Measurements from ENCODE around the gene EVA1A.

- TF ChIP-seq, protein P1, sequence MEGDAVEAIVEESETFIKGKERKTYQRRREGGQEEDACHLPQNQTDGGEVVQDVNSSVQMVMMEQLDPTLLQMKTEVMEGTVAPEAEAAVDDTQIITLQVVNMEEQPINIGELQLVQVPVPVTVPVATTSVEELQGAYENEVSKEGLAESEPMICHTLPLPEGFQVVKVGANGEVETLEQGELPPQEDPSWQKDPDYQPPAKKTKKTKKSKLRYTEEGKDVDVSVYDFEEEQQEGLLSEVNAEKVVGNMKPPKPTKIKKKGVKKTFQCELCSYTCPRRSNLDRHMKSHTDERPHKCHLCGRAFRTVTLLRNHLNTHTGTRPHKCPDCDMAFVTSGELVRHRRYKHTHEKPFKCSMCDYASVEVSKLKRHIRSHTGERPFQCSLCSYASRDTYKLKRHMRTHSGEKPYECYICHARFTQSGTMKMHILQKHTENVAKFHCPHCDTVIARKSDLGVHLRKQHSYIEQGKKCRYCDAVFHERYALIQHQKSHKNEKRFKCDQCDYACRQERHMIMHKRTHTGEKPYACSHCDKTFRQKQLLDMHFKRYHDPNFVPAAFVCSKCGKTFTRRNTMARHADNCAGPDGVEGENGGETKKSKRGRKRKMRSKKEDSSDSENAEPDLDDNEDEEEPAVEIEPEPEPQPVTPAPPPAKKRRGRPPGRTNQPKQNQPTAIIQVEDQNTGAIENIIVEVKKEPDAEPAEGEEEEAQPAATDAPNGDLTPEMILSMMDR (IDR thresholded peaks at IDR 0.05): no peak
- TF ChIP-seq POLR2AphosphoS5 (IDR thresholded peaks at IDR 0.05) (no peak), EP300 (IDR thresholded peaks at IDR 0.05; ENCODE audit: low read depth) (no peak)
Measured at GRCh38 chr2:75459565-75460310, 101.0 kb downstream of the EVA1A start.

Data from transverse colon (tissue), 4 donors.